HG03060 (cell line): ENCODE data around the gene NPC1L1.

ENCODE experiments used
- ATAC-seq: cut with Tn5 transposase; IDR thresholded peaks from one replicate; pipeline ENCODE4 v1.9.1; 2021; ENCODE audit warnings: low read depth, moderate number of reproducible peaks; ENCODE audit not compliant: unreplicated experiment

NPC1L1 gene

GRCh38 chr7:44482502-44483485 is 58.3 kb downstream of the NPC1L1 start:
- no peak for ATAC-seq

GRCh38 chr7:44477938-44478337 is 63.2 kb downstream of the NPC1L1 start:
- no peak for ATAC-seq

GRCh38 chr7:44477063-44477830 is 63.9 kb downstream of the NPC1L1 start:
- ATAC-seq = no peak

- ATAC-seq = no peak
Measured at GRCh38 chr7:44476313-44476712, 64.8 kb downstream of the NPC1L1 start.

GRCh38 chr7:44473295-44473694 is 67.8 kb downstream of the NPC1L1 start:
- ATAC-seq = no peak

GRCh38 chr7:44472843-44473242 is 68.3 kb downstream of the NPC1L1 start:
- no peak for ATAC-seq

- ATAC-seq = no peak
Measured at GRCh38 chr7:44471850-44472249, 69.3 kb downstream of the NPC1L1 start.

GRCh38 chr7:44471436-44471835 is 69.7 kb downstream of the NPC1L1 start:
- ATAC-seq = no peak

GRCh38 chr7:44470628-44471245 is 70.4 kb downstream of the NPC1L1 start:
- no peak for ATAC-seq

GRCh38 chr7:44470135-44470479 is 71.0 kb downstream of the NPC1L1 start:
- no peak for ATAC-seq

GRCh38 chr7:44469461-44470134 is 71.5 kb downstream of the NPC1L1 start:
- ATAC-seq = no peak

- ATAC-seq = no peak
Measured at GRCh38 chr7:44467217-44467548, 73.9 kb downstream of the NPC1L1 start.

- no peak for ATAC-seq
Measured at GRCh38 chr7:44466300-44467216, 74.6 kb downstream of the NPC1L1 start.

GRCh38 chr7:44465490-44465889 is 75.6 kb downstream of the NPC1L1 start:
- no peak for ATAC-seq

GRCh38 chr7:44463169-44463808 is 77.8 kb downstream of the NPC1L1 start:
- ATAC-seq = no peak
